Right ventricle myocardium inferior (tissue), 1 donor: Measurements from ENCODE around the gene ETV5. TPM values are rescaled to one million over a fixed set of nuclear protein-coding genes. Genes with fewer than 3 reads are reported as not detected.

Experiments used
- ATAC-seq: fragments of 200-7000 bp; cut with Tn5 transposase; one replicate; pipeline ENCODE4 v1.9.1; 2020; ENCODE audit warnings: mild to moderate bottlenecking, moderate library complexity
- DNase-seq: peaks from one replicate; pipeline ENCODE4 v3.0.0; 2021; ENCODE audit errors: missing footprints
- intact Hi-C: fragments of 100-400 bp; cut with DNase I; formaldehyde crosslinking; loops from one replicate; pipeline ENCODE4 v1.11.0; 2022
- total RNA-seq: library from RNA; stranded (reverse); fragmentation: NEBNext Ultra II Directional; extraction: Animal tissue kit (Norgen Biotek cat#: 25700); gene quantifications from one replicate; pipeline ENCODE4 v1.2.1, GENCODE V29; 2021
- donor health status: DM: no; HTN: yes; CAD: no; lungs with severe emphysema.

ETV5 gene
- total RNA-seq, 1 donor from 2014 or later: 4.7 TPM

DNA sequence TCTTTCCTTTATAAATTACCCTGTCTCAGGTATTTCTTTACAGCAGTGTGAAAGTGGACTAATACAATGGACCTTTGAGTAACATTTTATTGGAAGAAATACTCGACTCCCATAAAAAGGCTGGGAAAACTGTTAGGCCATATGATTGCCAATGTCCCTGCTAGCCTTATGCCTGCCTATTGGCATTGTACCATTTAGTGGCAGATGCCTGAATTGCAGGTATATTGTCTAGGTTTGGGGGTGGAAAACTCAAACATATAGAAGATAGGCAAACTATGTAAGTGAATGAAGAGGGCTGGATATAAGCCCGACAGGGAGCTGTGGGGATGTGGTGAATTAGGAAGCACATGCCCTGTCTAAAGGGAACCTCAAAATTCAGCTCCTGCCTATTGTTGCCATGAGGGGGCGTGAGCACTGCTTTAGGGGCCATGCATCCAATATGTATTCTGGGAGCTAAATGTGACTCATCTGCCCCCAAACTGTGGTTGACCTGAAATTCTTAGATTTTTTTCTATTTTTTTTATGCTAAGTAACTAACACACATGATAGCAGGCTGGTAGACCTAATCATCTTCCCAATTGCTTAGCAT is 105.9 kb downstream of the ETV5 start:
- intact Hi-C loops: no loop called here
- no peak for DNase-seq
- no peak for ATAC-seq

DNA sequence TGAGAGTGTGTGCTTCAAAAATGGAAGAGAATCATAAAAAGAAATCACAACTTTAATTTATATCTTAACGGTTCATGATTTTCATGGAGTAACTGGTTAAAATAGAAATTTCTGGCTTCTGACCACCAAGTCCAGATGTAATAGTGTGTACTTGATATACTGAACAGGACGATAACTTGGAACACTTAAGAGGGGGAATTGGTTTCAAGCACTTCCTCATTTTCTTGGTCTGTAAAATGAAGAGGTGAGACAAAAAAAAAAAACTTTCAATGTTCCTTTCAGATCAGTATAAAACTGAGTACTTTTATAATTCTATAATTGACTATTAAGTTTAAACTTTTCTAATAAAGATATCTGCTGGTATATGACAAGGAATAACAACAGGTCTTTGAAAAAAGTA is 107.0 kb downstream of the ETV5 start:
- ATAC-seq (no peak), DNase-seq (no peak)
- intact Hi-C loops: no loop called here

DNA sequence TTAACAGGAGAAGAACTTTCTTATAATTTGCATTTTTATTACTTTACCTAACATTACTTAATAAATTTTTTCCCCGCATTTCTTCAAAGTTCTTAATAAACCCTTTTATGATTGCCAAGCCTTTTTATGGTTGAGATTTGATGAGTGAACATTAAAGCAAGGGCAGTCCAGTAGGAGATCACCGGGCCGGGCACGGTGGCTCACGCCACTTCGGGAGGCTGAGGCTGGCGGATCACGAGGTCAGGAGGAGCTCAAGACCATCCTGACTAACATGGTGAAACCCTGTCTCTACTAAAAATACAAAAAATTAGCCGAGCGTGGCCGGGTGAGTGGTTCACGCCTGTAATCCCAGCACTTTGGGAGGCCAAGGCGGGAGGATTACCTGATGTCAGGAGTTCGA is 109.7 kb downstream of the ETV5 start:
- DNase-seq (no peak), ATAC-seq (no peak)
- intact Hi-C loops: no loop called here

DNA sequence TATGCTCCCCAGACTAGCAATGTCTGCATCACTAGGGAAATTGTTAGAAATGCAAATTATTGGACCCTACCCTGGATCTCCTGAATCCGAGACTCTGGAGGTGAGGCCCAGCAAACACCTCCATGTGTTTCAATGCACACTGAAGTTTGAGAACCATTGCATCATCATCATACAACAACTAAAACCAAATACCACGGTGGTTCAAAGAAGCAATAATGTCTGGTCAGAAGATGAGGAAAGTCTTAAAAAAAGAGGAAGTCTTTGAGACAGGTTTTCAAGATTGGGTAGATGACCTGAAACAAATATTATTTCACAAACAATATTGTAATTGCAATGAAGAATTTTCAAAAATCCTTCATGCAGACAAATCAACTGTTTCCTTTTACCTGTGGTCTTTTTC is 110.8 kb downstream of the ETV5 start:
- ATAC-seq: no peak
- no peak for DNase-seq
- intact Hi-C loops: no loop called here

DNA sequence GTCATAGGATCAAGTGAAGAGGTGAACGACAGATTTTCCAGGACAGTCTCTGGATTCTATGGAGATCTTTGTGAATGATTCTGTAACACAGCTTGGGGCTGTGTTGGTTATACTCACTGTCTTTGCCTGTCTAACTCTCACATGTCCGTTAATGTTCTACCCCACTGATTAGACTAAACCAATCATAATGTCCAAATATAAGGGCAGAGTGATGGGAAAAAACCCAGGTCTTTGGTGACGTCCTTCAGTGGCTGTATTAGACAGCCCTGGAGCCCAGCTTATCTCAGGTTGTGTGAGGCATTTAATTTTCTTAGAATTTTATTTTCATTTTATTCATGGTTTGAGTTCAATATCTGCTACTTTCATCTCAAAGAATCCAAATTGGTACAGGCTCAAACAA is 111.8 kb downstream of the ETV5 start:
- ATAC-seq (no peak), DNase-seq (no peak)
- intact Hi-C loops: no loop called here

Other genes starting within 250 kb of the ETV5 start
- 44.2 TPM for gene TRA2B, start 171.1 kb downstream of the ETV5 start, total RNA-seq